DOHH2 (cell line): ENCODE data around the gene TEX29.

ENCODE experiments used
- H3F3A ChIP-seq: fragments of 200-600 bp; sonication (generic), shearing (Covaris generic); 2 replicates; pipeline ENCODE4 v1.6.0; 2016; ENCODE audit warnings: antibody characterized with exemption, mild to moderate bottlenecking; ENCODE audit not compliant: control insufficient read depth, insufficient read depth
- H3K27ac ChIP-seq: fragments of 200-600 bp; sonication (generic); 2 replicates; pipeline ENCODE4 v1.5.1; 2014; ENCODE audit warnings: low read depth, mild to moderate bottlenecking, low read length, moderate library complexity
- H3K27me3 ChIP-seq: fragments of 200-600 bp; sonication (generic); 2 replicates; pipeline ENCODE4 v1.6.1; 2014; ENCODE audit warnings: mild to moderate bottlenecking, low read length, mixed read lengths; ENCODE audit not compliant: control insufficient read depth
- H3K36me3 ChIP-seq: fragments of 200-600 bp; sonication (generic); 2 replicates; pipeline ENCODE4 v1.6.1; 2014; ENCODE audit warnings: mild to moderate bottlenecking, low read length, moderate library complexity, mixed read lengths; ENCODE audit not compliant: control insufficient read depth
- H3K4me1 ChIP-seq: fragments of 200-600 bp; sonication (generic); 2 replicates; pipeline ENCODE4 v1.6.1; 2014; ENCODE audit warnings: mild to moderate bottlenecking, low read length, mixed read lengths; ENCODE audit not compliant: control insufficient read depth
- H3K4me2 ChIP-seq: fragments of 200-600 bp; sonication (generic); 2 replicates; pipeline ENCODE4 v1.6.0; 2014; ENCODE audit warnings: mild to moderate bottlenecking, low read length, moderate library complexity
- H3K4me3 ChIP-seq: fragments of 200-600 bp; sonication (generic); 2 replicates; pipeline ENCODE4 v1.5.1; 2014; ENCODE audit warnings: mild to moderate bottlenecking, low read length, mixed read lengths
- H3K79me2 ChIP-seq: fragments of 200-600 bp; sonication (generic); 2 replicates; pipeline ENCODE4 v1.6.1; 2014; ENCODE audit warnings: mild to moderate bottlenecking, low read length, mixed read lengths; ENCODE audit not compliant: control insufficient read depth
- H3K9me2 ChIP-seq: fragments of 200-600 bp; sonication (generic); replicated peaks from 2 replicates; pipeline ENCODE4 v1.6.1; 2014; ENCODE audit warnings: mild to moderate bottlenecking, low read length, mixed read lengths; ENCODE audit not compliant: control insufficient read depth
- H3K9me3 ChIP-seq: fragments of 200-600 bp; sonication (generic); 2 replicates; pipeline ENCODE4 v1.6.1; 2014; ENCODE audit warnings: antibody characterized with exemption, low read length, mixed read lengths; ENCODE audit not compliant: control insufficient read depth, insufficient read depth
- H4K20me1 ChIP-seq: fragments of 200-600 bp; sonication (generic); 2 replicates; pipeline ENCODE4 v1.6.0; 2014; ENCODE audit warnings: low read depth, mild to moderate bottlenecking, antibody characterized with exemption, low read length, moderate library complexity; ENCODE audit not compliant: control insufficient read depth, insufficient read depth
- EZH2phosphoT487 ChIP-seq: fragments of 200-600 bp; sonication (generic); IDR thresholded peaks from 2 replicates; pipeline ENCODE4 v1.6.1; 2017; ENCODE audit warnings: borderline replicate concordance, mild to moderate bottlenecking, antibody characterized with exemption, low read length, moderate library complexity, mixed read lengths
- TF ChIP-seq, protein P1 (sequence below): fragments of 200-600 bp; sonication (generic); IDR thresholded peaks from one replicate; pipeline ENCODE4 v1.5.1; 2014; ENCODE audit warnings: antibody characterized with exemption, mild to moderate bottlenecking, low read depth, low read length; ENCODE audit not compliant: poor library complexity, severe bottlenecking

Gene TEX29

DNA sequence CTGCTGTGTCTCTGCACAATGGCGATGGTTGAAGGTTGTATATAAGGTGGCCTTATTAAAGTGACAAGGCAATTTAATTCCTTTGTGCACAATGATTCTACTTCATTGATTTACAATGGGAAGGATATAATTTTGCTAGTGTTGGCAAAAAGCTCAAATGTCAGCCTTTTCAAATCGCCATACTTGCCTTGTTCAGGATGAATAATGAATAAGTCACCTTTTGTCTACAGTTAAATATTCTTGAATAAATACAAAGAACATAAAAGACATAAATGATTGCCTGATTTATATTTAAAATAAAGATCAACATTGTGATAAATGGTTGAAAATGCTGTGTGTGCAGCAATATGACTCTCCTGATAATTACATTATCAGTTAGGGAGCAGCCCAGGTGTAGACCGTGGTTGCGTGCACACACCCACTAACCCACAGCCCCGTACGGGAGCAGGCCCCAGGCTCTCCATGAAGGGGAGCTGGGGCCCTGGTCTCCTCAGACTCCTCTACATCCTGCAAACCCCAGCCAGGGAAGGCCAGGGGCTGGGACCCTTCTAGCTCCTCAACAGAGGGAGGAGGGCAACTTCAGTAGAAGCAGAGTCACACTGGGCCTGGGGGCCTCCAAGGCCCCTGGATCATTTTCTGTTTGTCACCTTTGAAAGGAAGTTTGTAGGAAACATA, 64.9 kb downstream of the TEX29 start:
- no peaks in the 10 kb centered on the region for H3K36me3 ChIP-seq
- no peaks in the 10 kb centered on the region for H3K9me3 ChIP-seq
- H3F3A ChIP-seq: no peaks in the 10 kb centered on the region
- H3K9me2 ChIP-seq: no peaks in the 10 kb centered on the region
- H3K27me3 ChIP-seq: 0 out of 2 replicates have a peak, but pooled peaks cover 2% of the 10 kb centered on the region
- no peaks in the 10 kb centered on the region for H3K79me2 ChIP-seq
- no peak overlapping the region for H3K4me2 ChIP-seq
- H3K4me3 ChIP-seq: no peak overlapping the region
- TF ChIP-seq, protein P1, sequence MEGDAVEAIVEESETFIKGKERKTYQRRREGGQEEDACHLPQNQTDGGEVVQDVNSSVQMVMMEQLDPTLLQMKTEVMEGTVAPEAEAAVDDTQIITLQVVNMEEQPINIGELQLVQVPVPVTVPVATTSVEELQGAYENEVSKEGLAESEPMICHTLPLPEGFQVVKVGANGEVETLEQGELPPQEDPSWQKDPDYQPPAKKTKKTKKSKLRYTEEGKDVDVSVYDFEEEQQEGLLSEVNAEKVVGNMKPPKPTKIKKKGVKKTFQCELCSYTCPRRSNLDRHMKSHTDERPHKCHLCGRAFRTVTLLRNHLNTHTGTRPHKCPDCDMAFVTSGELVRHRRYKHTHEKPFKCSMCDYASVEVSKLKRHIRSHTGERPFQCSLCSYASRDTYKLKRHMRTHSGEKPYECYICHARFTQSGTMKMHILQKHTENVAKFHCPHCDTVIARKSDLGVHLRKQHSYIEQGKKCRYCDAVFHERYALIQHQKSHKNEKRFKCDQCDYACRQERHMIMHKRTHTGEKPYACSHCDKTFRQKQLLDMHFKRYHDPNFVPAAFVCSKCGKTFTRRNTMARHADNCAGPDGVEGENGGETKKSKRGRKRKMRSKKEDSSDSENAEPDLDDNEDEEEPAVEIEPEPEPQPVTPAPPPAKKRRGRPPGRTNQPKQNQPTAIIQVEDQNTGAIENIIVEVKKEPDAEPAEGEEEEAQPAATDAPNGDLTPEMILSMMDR: no peak
- TF ChIP-seq EZH2phosphoT487: no peak
- H3K27ac ChIP-seq: no peak overlapping the region
- H4K20me1 ChIP-seq: no peaks in the 10 kb centered on the region
- no peaks in the 10 kb centered on the region for H3K4me1 ChIP-seq

DNA sequence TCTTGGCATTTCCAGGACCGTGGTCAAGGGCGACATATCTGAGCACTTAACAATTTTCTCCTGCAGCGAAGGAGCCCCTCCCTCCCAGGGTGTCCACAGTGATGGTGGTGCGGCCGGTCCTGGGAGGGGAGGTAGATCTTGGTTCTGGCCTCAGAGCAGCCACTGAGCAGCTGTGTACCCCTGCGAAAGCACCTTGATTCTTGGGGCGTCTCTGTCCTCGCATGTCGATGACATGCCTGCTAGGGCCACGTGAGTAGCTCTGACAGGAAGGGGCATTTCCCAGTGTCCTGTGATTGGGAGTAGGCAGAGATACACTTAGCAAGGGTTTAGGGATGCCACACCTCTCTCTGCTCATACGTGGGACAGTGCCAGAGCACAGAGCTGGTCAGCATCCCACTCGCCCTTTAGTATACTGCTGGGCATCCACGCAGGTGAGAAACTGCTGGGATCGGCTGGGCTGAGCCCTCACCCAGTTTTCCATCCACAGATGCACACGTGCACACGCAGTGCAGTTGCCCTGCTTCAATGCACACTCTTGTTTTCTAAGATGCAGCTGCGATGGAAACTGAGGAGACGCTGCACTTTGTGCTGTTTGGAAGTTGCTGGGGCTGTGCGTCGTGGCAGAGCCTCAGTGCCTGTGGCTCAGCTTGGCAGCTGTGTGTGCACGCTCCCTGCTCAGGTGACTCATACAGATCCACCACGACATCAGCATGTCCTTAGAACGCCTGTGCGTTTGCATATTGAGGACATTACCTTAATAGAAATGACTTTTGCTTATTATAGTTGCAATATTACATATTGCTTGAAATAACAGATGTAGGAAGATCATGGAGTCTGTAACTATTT, 66.8 kb downstream of the TEX29 start:
- Histone ChIP-seq H3K36me3 (no peaks in the 10 kb centered on the region), H3K27ac (no peak overlapping the region), H4K20me1 (no peaks in the 10 kb centered on the region), H3K9me3 (no peaks in the 10 kb centered on the region), H3K9me2 (no peaks in the 10 kb centered on the region), H3K4me2 (no peak overlapping the region), H3K4me1 (no peaks in the 10 kb centered on the region), H3K79me2 (no peaks in the 10 kb centered on the region), H3F3A (no peaks in the 10 kb centered on the region), H3K4me3 (no peak overlapping the region), H3K27me3 (no peaks in the 10 kb centered on the region)
- TF ChIP-seq, protein P1: no peak
- TF ChIP-seq EZH2phosphoT487: no peak

DNA sequence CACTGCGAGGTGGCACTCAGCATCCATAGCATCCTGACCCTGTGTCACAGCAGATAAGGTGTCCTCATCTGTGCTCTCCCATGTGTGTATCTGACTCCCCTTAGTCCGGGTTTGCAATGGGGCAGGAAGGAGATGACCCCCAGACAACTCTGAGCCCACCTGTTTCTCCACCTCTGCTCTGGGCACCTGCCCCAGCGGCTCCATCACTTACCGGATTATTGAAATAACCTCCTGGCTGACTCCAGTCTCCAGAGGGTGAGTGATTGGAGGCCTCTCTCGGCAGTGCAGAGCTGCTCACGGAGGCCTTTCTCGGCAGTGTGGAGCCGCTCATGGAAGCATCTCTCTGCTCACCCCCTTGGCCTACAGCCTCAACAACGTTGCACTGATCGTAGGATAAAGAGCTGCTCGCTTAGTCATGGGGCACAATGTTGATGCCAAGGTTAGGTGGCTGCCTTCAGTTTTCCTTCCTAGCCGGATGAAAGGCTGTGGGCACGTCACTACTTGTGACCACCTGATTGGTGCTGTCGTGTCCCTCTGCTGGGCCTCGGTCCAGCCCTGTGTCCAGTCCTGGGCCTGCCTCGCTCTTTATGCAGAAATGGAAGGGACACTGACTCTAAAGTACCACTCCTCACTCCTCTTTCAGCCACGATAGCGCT, 67.6 kb downstream of the TEX29 start:
- Histone ChIP-seq H3K36me3 (no peaks in the 10 kb centered on the region), H3K9me3 (no peaks in the 10 kb centered on the region), H3K27ac (no peak overlapping the region), H3K4me3 (no peak overlapping the region), H3K79me2 (no peaks in the 10 kb centered on the region), H3K4me2 (no peak overlapping the region), H3K27me3 (no peaks in the 10 kb centered on the region), H3K9me2 (no peaks in the 10 kb centered on the region), H4K20me1 (no peaks in the 10 kb centered on the region), H3K4me1 (no peaks in the 10 kb centered on the region), H3F3A (no peaks in the 10 kb centered on the region)
- TF ChIP-seq EZH2phosphoT487: no peak
- TF ChIP-seq, protein P1: no peak
